Endothelial cell (in vitro differentiated cells): Measurements from ENCODE around the gene CNOT4. TPM values are rescaled to one million over a fixed set of nuclear protein-coding genes. Genes with fewer than 3 reads are reported as not detected.

Experiments
- DNase-seq: peaks from one replicate; pipeline ENCODE4 v3.0.0; 2021; ENCODE audit warnings: low spot score
- H3K27ac Mint-ChIP-seq: one replicate; pipeline ENCODE4 v1.8.0; 2021; ENCODE audit warnings: mixed read lengths, inconsistent platforms; ENCODE audit not compliant: unreplicated experiment
- H3K27me3 Mint-ChIP-seq: one replicate; pipeline ENCODE4 v1.8.0; 2021; ENCODE audit warnings: mild to moderate bottlenecking, moderate library complexity, mixed read lengths, inconsistent platforms; ENCODE audit not compliant: unreplicated experiment
- H3K36me3 Mint-ChIP-seq: one replicate; pipeline ENCODE4 v1.8.0; 2021; ENCODE audit warnings: mild to moderate bottlenecking, low read depth, mixed read lengths, inconsistent platforms; ENCODE audit not compliant: unreplicated experiment
- H3K4me1 Mint-ChIP-seq: one replicate; pipeline ENCODE4 v1.8.0; 2021; ENCODE audit warnings: mild to moderate bottlenecking, mixed read lengths, inconsistent platforms; ENCODE audit not compliant: unreplicated experiment
- H3K4me3 Mint-ChIP-seq: one replicate; pipeline ENCODE4 v1.8.0; 2021; ENCODE audit warnings: mild to moderate bottlenecking, mixed read lengths, inconsistent platforms; ENCODE audit not compliant: unreplicated experiment
- H3K9me3 Mint-ChIP-seq: one replicate; pipeline ENCODE4 v1.8.0; 2021; ENCODE audit warnings: mixed read lengths, inconsistent platforms; ENCODE audit not compliant: unreplicated experiment
- total RNA-seq: library from RNA; stranded (reverse); fragmentation: NEBNext Ultra II Directional; extraction: Animal tissue kit (Norgen Biotek cat#: 25700); gene quantifications from one replicate; pipeline ENCODE4 v1.2.1, GENCODE V29; 2021; ENCODE audit not compliant: unreplicated experiment
- TF ChIP-seq, protein P1 (sequence below): fragments of 200-600 bp; sonication (generic); IDR thresholded peaks from one replicate; pipeline ENCODE4 v1.5.0; 2021; ENCODE audit warnings: antibody characterized with exemption; ENCODE audit not compliant: unreplicated experiment

CNOT4 gene
- total RNA-seq, 1 donor from 2014 or later, result 22.7 TPM

DNA sequence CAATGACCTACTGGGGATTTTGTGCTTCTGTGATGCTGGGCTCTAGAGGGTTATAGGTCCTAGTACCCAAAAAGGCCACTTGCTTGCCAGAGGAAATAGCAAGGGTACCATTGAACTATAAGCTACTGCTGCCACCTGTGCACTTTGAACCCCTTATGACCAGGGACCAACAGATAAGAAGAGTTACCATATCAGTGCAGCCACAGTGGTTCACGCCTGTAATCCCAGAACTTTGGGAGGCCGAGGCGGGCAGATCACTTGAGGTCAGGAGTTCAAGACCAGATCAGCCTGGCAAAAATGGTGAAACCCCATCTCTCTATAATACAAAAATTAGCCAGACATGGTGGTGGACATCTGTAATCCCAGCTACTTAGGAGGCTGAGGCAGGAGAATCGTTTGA, 15.5 kb upstream of the CNOT4 start:
- no peaks in the 10 kb centered on the region for H3K9me3 Mint-ChIP-seq
- DNase-seq, result no peak
- H3K4me1 Mint-ChIP-seq, result no peaks in the 10 kb centered on the region
- H3K27ac Mint-ChIP-seq, result no peak overlapping the region
- H3K36me3 Mint-ChIP-seq, result no peaks in the 10 kb centered on the region
- TF ChIP-seq, protein P1, sequence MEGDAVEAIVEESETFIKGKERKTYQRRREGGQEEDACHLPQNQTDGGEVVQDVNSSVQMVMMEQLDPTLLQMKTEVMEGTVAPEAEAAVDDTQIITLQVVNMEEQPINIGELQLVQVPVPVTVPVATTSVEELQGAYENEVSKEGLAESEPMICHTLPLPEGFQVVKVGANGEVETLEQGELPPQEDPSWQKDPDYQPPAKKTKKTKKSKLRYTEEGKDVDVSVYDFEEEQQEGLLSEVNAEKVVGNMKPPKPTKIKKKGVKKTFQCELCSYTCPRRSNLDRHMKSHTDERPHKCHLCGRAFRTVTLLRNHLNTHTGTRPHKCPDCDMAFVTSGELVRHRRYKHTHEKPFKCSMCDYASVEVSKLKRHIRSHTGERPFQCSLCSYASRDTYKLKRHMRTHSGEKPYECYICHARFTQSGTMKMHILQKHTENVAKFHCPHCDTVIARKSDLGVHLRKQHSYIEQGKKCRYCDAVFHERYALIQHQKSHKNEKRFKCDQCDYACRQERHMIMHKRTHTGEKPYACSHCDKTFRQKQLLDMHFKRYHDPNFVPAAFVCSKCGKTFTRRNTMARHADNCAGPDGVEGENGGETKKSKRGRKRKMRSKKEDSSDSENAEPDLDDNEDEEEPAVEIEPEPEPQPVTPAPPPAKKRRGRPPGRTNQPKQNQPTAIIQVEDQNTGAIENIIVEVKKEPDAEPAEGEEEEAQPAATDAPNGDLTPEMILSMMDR, result no peak
- H3K27me3 Mint-ChIP-seq, result peaks cover 4% of the 10 kb centered on the region
- no peak overlapping the region for H3K4me3 Mint-ChIP-seq

DNA sequence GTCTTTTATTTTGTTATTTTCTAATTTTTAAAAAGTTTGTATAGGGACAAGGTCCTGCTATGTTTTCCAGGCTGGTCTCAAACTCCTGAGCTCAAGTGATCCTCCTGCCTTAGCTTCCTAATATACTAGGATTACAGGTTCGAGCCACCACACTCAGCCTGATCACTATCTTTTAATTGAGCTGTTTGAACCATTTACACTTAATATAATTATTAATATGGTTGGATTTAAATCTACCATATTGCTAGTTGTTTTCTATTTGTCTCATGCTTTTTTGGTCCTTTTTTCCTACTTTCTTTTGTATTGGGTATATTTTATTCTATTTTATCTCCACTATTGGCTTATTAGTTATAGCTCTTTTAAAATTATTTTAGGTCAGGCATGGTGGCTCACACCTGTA, 13.2 kb upstream of the CNOT4 start:
- Mint-ChIP-seq H3K9me3 (no peaks in the 10 kb centered on the region), H3K27ac (no peak overlapping the region), H3K27me3 (peaks cover 2% of the 10 kb centered on the region), H3K4me3 (no peak overlapping the region), H3K4me1 (peaks cover 5% of the 10 kb centered on the region), H3K36me3 (no peaks in the 10 kb centered on the region)
- TF ChIP-seq, protein P1, result no peak
- no peak for DNase-seq

DNA sequence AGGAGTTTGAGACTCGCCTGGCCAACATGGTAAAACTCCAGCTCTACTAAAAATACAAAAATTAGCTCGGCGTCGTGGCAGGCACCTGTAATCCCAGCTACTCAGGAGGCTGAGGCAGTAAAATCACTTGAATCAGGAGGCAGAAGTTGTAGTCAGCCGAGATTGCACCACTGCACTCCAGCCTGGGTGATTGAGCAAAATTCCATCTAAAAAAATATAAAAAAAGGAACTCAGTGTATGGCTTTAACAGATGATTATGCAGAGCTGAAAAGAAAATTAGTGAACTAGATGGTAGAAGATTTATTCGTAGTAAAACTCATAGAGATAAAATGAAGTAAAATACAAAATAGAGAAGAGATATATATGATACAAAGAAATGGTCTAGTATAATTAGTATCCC, 12.6 kb upstream of the CNOT4 start:
- TF ChIP-seq, protein P1, result no peak
- H3K36me3 Mint-ChIP-seq, result no peaks in the 10 kb centered on the region
- no peak overlapping the region for H3K4me3 Mint-ChIP-seq
- H3K27ac Mint-ChIP-seq, result no peak overlapping the region
- peaks cover 5% of the 10 kb centered on the region for H3K4me1 Mint-ChIP-seq
- peaks cover 2% of the 10 kb centered on the region for H3K27me3 Mint-ChIP-seq
- no peaks in the 10 kb centered on the region for H3K9me3 Mint-ChIP-seq
- DNase-seq, result no peak

DNA sequence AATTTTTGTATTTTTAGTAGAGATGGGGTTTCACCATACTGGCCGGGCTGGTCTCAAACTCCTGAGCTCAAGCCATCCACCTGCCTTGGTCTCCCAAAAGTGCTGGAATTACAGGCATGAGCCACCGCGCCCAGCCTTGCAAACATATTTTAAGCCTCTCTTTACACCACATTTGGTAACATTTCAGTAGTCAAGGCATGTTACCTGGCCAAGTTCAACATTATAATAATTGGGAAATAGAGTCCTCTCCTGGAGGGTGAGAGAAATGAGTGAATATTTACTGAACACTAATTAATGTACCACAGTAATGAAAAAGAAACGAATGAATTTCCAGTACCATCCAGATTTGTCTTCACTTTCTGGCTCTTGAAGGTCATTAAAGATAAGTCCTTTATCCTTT, 10.0 kb upstream of the CNOT4 start:
- H3K27ac Mint-ChIP-seq, result no peak overlapping the region
- peaks cover 5% of the 10 kb centered on the region for H3K4me1 Mint-ChIP-seq
- no peaks in the 10 kb centered on the region for H3K9me3 Mint-ChIP-seq
- H3K4me3 Mint-ChIP-seq, result no peak overlapping the region
- H3K36me3 Mint-ChIP-seq, result no peaks in the 10 kb centered on the region
- H3K27me3 Mint-ChIP-seq, result peaks cover 2% of the 10 kb centered on the region
- no peak for DNase-seq
- TF ChIP-seq, protein P1, result no peak

DNA sequence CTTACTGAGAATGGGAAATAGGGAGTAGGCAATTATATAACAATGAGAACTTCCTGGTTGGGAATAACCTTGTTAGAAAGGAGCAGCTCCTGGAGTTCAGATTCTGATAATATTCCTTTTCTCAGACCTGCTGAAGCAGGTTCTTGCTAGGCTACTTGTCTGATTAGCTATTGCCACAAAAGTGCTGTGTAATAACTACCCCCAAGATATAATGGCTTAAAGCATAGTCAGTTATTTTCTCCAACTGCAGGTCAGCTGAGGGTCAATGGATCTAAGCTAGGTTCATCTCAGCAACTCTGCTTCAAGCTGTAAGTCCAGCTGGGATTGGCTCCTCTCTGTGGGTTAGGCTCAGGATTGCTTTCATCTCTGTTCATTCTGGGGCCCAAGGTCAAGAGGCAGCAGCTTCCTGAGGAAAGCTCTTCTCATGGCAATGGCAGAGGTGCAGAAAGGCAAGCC, 9.4 kb upstream of the CNOT4 start:
- TF ChIP-seq, protein P1, result no peak
- Mint-ChIP-seq H3K4me3 (no peak overlapping the region), H3K36me3 (no peaks in the 10 kb centered on the region), H3K9me3 (no peaks in the 10 kb centered on the region), H3K27ac (no peak overlapping the region), H3K4me1 (peaks cover 5% of the 10 kb centered on the region), H3K27me3 (peaks cover under 1% of the 10 kb centered on the region)
- no peak for DNase-seq
